H1 (cell line): ENCODE data around the gene POF1B. TPM values are rescaled to one million over a fixed set of nuclear protein-coding genes. Genes with fewer than 3 reads are reported as not detected.

ENCODE experiments used
- CTCF ChIA-PET: fragments of 300-600 bp; sonication (Branson Sonifier 250); formaldehyde crosslinking; loops from one replicate; lab custom pipeline; 2021; ENCODE audit not compliant: partially characterized antibody; lab: Charles Lee
- POLR2A ChIA-PET: fragments of 300-600 bp; sonication (Branson Sonifier 250); formaldehyde crosslinking; loops from one replicate; lab custom pipeline; 2021; ENCODE audit warnings: inconsistent platforms; ENCODE audit not compliant: partially characterized antibody; lab: Charles Lee
- DNase-seq, 2 experiments: peaks; one replicate each; pipeline versions ENCODE4 v3.0.0 to v3.0.0-alpha.2; 2010 to 2022; ENCODE audit warnings: low spot score in 2 of 2, low read depth in 1 of 2, mixed read lengths in 1 of 2
- FAIRE-seq: peaks from 2 replicates; lab custom pipeline; 2011; peaks lifted over from hg19 to GRCh38; lab: Jason Lieb, UNC
- H2AFZ ChIP-seq: 2 replicates; pipeline ENCODE4 v1.8.1; 2012; ENCODE audit warnings: low read length, inconsistent platforms
- H2AK5ac ChIP-seq: 2 replicates; pipeline ENCODE4 v1.6.1; 2013; ENCODE audit warnings: low read depth, low read length
- H2BK120ac ChIP-seq: replicated peaks from 2 replicates; pipeline ENCODE3; 2013; ENCODE audit warnings: low read depth, low read length, inconsistent platforms
- H2BK12ac ChIP-seq: 2 replicates; pipeline ENCODE4 v1.6.1; 2013; ENCODE audit warnings: low read depth, low read length
- H2BK15ac ChIP-seq: 2 replicates; pipeline ENCODE4 v1.6.1; 2013; ENCODE audit warnings: low read length
- H2BK20ac ChIP-seq: 2 replicates; pipeline ENCODE4 v1.6.1; 2013; ENCODE audit warnings: low read length
- H2BK5ac ChIP-seq: 2 replicates; pipeline ENCODE4 v1.6.1; 2013; ENCODE audit warnings: low read depth, low read length
- H3K14ac ChIP-seq: 2 replicates; pipeline ENCODE4 v1.6.1; 2013; ENCODE audit warnings: inconsistent platforms; ENCODE audit not compliant: insufficient read length
- H3K18ac ChIP-seq: 2 replicates; pipeline ENCODE4 v1.6.1; 2013; ENCODE audit warnings: low read length; ENCODE audit errors: extremely low read depth
- H3K23ac ChIP-seq: 2 replicates; pipeline ENCODE4 v1.6.1; 2013; ENCODE audit warnings: inconsistent platforms; ENCODE audit not compliant: insufficient read length
- H3K23me2 ChIP-seq: 2 replicates; pipeline ENCODE4 v1.6.1; 2013; ENCODE audit warnings: low read depth, low read length
- H3K27ac ChIP-seq: 2 replicates; pipeline ENCODE4 v1.6.1; 2011; ENCODE audit warnings: low read depth, low read length, inconsistent platforms
- H3K27me3 ChIP-seq, 4 experiments: replicated peaks in 1 of 4; 1 replicate in 1 of 4; 2 replicates in 3 of 4; pipeline versions ENCODE4 v1.6.1 to v1.8.1; 2011 to 2013; ENCODE audit warnings: low read length in 3 of 4, mild to moderate bottlenecking in 3 of 4, inconsistent platforms in 2 of 4, mixed read lengths in 2 of 4, moderate library complexity in 1 of 4; ENCODE audit not compliant: control insufficient read depth in 3 of 4, insufficient read depth in 3 of 4; ENCODE audit errors: extremely low read depth in 1 of 4
- H3K36me3 ChIP-seq, 4 experiments: 2 replicates each; pipeline versions ENCODE4 v1.6.1 to v1.8.1; 2011 to 2013; ENCODE audit warnings: mild to moderate bottlenecking in 4 of 4, low read length in 3 of 4, moderate library complexity in 2 of 4, control low read depth in 1 of 4, inconsistent platforms in 1 of 4; ENCODE audit not compliant: insufficient read depth in 4 of 4, control insufficient read depth in 2 of 4
- H3K4ac ChIP-seq: replicated peaks from 2 replicates; pipeline ENCODE3; 2013; ENCODE audit warnings: low read length, low read depth, mixed read lengths, inconsistent platforms; ENCODE audit not compliant: insufficient read length
- H3K4me1 ChIP-seq, 4 experiments: replicated peaks in 1 of 4; 1 replicate in 1 of 4; 2 replicates in 3 of 4; pipeline versions ENCODE4 v1.6.1 to v1.8.1; 2011 to 2013; ENCODE audit warnings: low read length in 3 of 4, inconsistent platforms in 2 of 4, mixed read lengths in 1 of 4; ENCODE audit not compliant: insufficient read depth in 4 of 4, control insufficient read depth in 3 of 4
- H3K4me2 ChIP-seq, 2 experiments: 2 replicates each; pipeline versions ENCODE4 v1.6.1 to v1.8.1; 2011 to 2013; ENCODE audit warnings: low read depth in 2 of 2, low read length in 2 of 2, control low read depth in 1 of 2, inconsistent platforms in 1 of 2, mild to moderate bottlenecking in 1 of 2; ENCODE audit not compliant: insufficient read depth in 1 of 2
- H3K4me3 ChIP-seq, 4 experiments: fragments of 200-600, 300-600 bp in 1 of 4; sonication (generic), shearing (Covaris generic), sonication (Bioruptor Twin) in 1 of 4; 2 replicates each; pipeline versions ENCODE4 v1.5.1 to v1.8.1; 2011 to 2016; ENCODE audit warnings: low read length in 4 of 4, low read depth in 3 of 4, control low read depth in 2 of 4, inconsistent platforms in 2 of 4, mild to moderate bottlenecking in 2 of 4, mixed read lengths in 1 of 4, moderate library complexity in 1 of 4; ENCODE audit not compliant: insufficient read depth in 2 of 4; ENCODE audit errors: extremely low read depth in 1 of 4
- H3K56ac ChIP-seq: replicated peaks from 2 replicates; pipeline ENCODE3; 2013; ENCODE audit warnings: low read depth, mild to moderate bottlenecking, mixed read lengths, low read length, inconsistent platforms; ENCODE audit not compliant: insufficient read length
- H3K79me1 ChIP-seq: 2 replicates; pipeline ENCODE4 v1.6.1; 2013; ENCODE audit warnings: low read depth, low read length, control low read depth
- H3K79me2 ChIP-seq, 2 experiments: 2 replicates each; pipeline versions ENCODE4 v1.6.1 to v1.8.1; 2012 to 2013; ENCODE audit warnings: low read length in 2 of 2, mild to moderate bottlenecking in 2 of 2, inconsistent platforms in 1 of 2; ENCODE audit not compliant: insufficient read depth in 2 of 2, control insufficient read depth in 1 of 2
- H3K9ac ChIP-seq, 4 experiments: replicated peaks in 1 of 4; 1 replicate in 1 of 4; 2 replicates in 3 of 4; pipeline versions ENCODE4 v1.6.1 to v1.8.1; 2011 to 2013; ENCODE audit warnings: low read depth in 3 of 4, low read length in 3 of 4, control low read depth in 2 of 4, mild to moderate bottlenecking in 2 of 4, moderate library complexity in 2 of 4, inconsistent platforms in 1 of 4; ENCODE audit errors: extremely low read depth in 1 of 4
- H3K9me3 ChIP-seq, 2 experiments: 2 replicates each; pipeline versions ENCODE4 v1.6.1 to v1.8.1; 2012 to 2013; ENCODE audit warnings: mild to moderate bottlenecking in 2 of 2, moderate library complexity in 2 of 2, control low read depth in 1 of 2, inconsistent platforms in 1 of 2, low read depth in 1 of 2, low read length in 1 of 2, mixed read lengths in 1 of 2; ENCODE audit not compliant: insufficient read depth in 2 of 2
- H4K20me1 ChIP-seq, 2 experiments: replicated peaks in 1 of 2; 2 replicates each; pipeline versions ENCODE3 to v1.8.1; 2011 to 2013; ENCODE audit warnings: inconsistent platforms in 2 of 2, low read length in 2 of 2, mild to moderate bottlenecking in 1 of 2; ENCODE audit not compliant: insufficient read depth in 2 of 2, control insufficient read depth in 1 of 2
- H4K5ac ChIP-seq: 2 replicates; pipeline ENCODE4 v1.6.1; 2013; ENCODE audit warnings: low read length, low read depth, mixed read lengths, inconsistent platforms; ENCODE audit not compliant: insufficient read length
- H4K8ac ChIP-seq: 2 replicates; pipeline ENCODE4 v1.8.0; 2013; ENCODE audit warnings: mild to moderate bottlenecking, moderate library complexity, low read length, inconsistent platforms; ENCODE audit not compliant: insufficient read depth; ENCODE audit errors: extremely low read depth
- H4K91ac ChIP-seq: replicated peaks from 2 replicates; pipeline ENCODE3; 2013; ENCODE audit warnings: low read length, mixed read lengths, inconsistent platforms; ENCODE audit not compliant: insufficient read length
- CREB1 ChIP-seq: IDR thresholded peaks from 2 replicates; pipeline ENCODE4 v1.6.1; 2012; ENCODE audit warnings: inconsistent platforms
- RAD21 ChIP-seq, 2 experiments: IDR thresholded peaks in 1 of 2; conservative IDR thresholded peaks in 1 of 2; 2 replicates each; pipeline ENCODE4 v1.6.1; 2011; ENCODE audit warnings: low read depth in 2 of 2, low read length in 2 of 2, improper control_type of control experiment in 1 of 2, inconsistent platforms in 1 of 2, mild to moderate bottlenecking in 1 of 2, moderate library complexity in 1 of 2
- RBBP5 ChIP-seq: IDR thresholded peaks from 2 replicates; pipeline ENCODE4 v1.7.1; 2012; ENCODE audit warnings: low read depth, mild to moderate bottlenecking, inconsistent platforms, low read length, moderate library complexity, borderline replicate concordance
- SIX5 ChIP-seq: IDR thresholded peaks from 2 replicates; pipeline ENCODE4 v1.6.1; 2011; ENCODE audit warnings: mild to moderate bottlenecking, low read depth, low read length
- WGBS, 2 experiments: shearing (Covaris generic) in 1 of 2; methylation state at CpG; one replicate each; pipeline versions ENCODE4 v1.1.6 to v1.1.7; 2013 to 2015; ENCODE audit warnings: low lambda C conversion rate in 2 of 2, mixed read lengths in 2 of 2, inconsistent platforms in 1 of 2, low coverage in 1 of 2, missing lambda C conversion rate in 1 of 2; ENCODE audit not compliant: insufficient replicate concordance in 2 of 2, insufficient coverage in 1 of 2, insufficient read length in 1 of 2; ENCODE audit errors: extremely low coverage in 1 of 2, missing lambda C conversion rate in 1 of 2; 5-methylcytosine and 5-hydroxymethylcytosine counted together
- polyA plus RNA-seq, 7 experiments: library from polyadenylated mRNA; depleted of rRNA in 3 of 7; stranded (reverse) in 5 of 7; unstranded in 2 of 7; fragments of >200 nt in 5 of 7; fragments of 200-250 nt in 2 of 7; gene quantifications; 1 replicate in 5 of 7; 2 replicates in 1 of 7; 4 replicates in 1 of 7; pipeline versions ENCODE4 v1.2.1 to v1.2.3, GENCODE V29; 2011 to 2013; ENCODE audit warnings: missing spikeins in 2 of 7, mixed read lengths in 2 of 7
- total RNA-seq: library from RNA; stranded (reverse); fragmentation: NEBNext Ultra II Directional; extraction: Animal tissue kit (Norgen Biotek cat#: 25700); gene quantifications from 2 replicates; pipeline ENCODE4 v1.2.1, GENCODE V29; 2021

The POF1B gene
- total and polyA plus RNA-seq, 2 of the 8 experiments (the other 6 are each of a cell fraction or from before 2014, with no cell fraction given): not detected

DNA sequence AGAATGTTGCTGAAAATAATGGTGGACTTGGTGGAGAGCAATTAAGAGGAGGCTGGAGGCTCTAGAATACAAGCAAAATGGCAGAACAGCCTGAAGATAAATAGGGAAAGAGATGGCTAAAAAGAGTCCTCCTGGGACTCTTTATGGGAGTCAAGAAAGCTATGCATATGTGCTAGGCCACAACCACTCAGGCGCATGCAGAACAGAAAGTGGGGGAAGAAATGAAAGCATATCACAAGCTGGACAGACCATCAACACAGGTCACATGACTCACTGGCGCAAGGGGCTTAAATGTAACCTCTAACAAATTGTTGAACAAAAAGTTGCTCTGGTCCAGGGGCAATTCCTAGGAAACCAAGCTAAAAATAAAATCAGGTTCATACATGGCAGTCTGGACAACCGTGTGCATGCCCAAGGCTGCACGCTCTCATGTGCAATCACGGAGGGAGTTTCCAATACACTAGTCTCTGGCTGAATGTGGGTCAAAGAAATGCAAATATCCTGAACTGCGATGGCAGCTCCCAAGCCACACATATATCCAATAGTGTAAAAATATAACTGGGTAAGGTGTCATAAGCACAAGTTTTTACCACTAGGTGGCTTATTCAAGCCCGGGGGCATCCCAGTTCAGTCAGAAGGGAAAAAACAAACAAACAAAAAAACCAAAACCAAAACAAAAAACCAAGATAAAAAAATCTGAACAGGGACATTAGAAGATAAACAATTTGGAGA is 90.3 kb downstream of the POF1B start:
- Histone ChIP-seq H2AFZ (no peak overlapping the region), H3K4ac (no peak overlapping the region), H2BK5ac (no peak overlapping the region), H3K14ac (no peak overlapping the region), H2BK12ac (no peak overlapping the region), H3K27me3 (no peaks in the 10 kb centered on the region), H3K56ac (no peak overlapping the region), H4K91ac (no peak overlapping the region), H3K79me2 (no peaks in the 10 kb centered on the region), H3K36me3 (no peaks in the 10 kb centered on the region), H2BK20ac (no peak overlapping the region), H3K27ac (no peak overlapping the region), H4K20me1 (no peaks in the 10 kb centered on the region), H3K9me3 (no peaks in the 10 kb centered on the region), H3K23me2 (no peaks in the 10 kb centered on the region), H3K18ac (no peak overlapping the region), H2BK120ac (no peak overlapping the region), H4K5ac (no peak overlapping the region), H3K79me1 (no peaks in the 10 kb centered on the region), H2BK15ac (no peak overlapping the region), H2AK5ac (no peak overlapping the region), H3K4me3 (no peak overlapping the region), H4K8ac (no peak overlapping the region), H3K4me2 (no peak overlapping the region), H3K4me1 (no peaks in the 10 kb centered on the region), H3K23ac (no peak overlapping the region), H3K9ac (no peak overlapping the region)
- WGBS, 2 experiments: 97% methylated on average over 7 of the region's 7 CpGs; no CpG with 5 or more reads in 1 of the 2 experiments
- ChIA-PET POLR2A (no interaction called here), CTCF (interaction anchor here (0.7 to 1.4 kb wide), 5 partner anchors 12 to 256 kb away, joined by 3 to 6 read pairs (median 3); no protein-coding TSS in a partner anchor)
- DNase-seq (no peak), FAIRE-seq (no peak)
- no peak for TF ChIP-seq RBBP5
- TF ChIP-seq SIX5: no peak
- 0 out of 4 replicates have a peak, but pooled peaks of 1 of the 2 experiments have one; percentile 6 for TF ChIP-seq RAD21 (IDR thresholded peaks at IDR 0.05 in 1 of 2, conservative IDR thresholded peaks at IDR 0.05 in 1 of 2; ENCODE audit: low read depth in 2 of 2, low read length in 2 of 2)
- no peak for TF ChIP-seq CREB1
